HEK293T (cell line): ENCODE results near the gene LSM14B.

ENCODE experiments used
- CTCF ChIA-PET: fragments of 350-600 bp; formaldehyde crosslinking; extraction: SDS; loops from one replicate; lab custom pipeline; 2021; ENCODE audit warnings: antibody characterized with exemption, inconsistent platforms; lab: Yijun Ruan, JAX
- POLR2A ChIA-PET: fragments of 350-600 bp; formaldehyde crosslinking; extraction: SDS; loops from one replicate; lab custom pipeline; 2020; ENCODE audit warnings: antibody characterized with exemption, inconsistent platforms; lab: Yijun Ruan, JAX
- DNase-seq: peaks from one replicate; pipeline ENCODE4 v3.0.0; 2012; ENCODE audit warnings: mixed read lengths; ENCODE audit errors: extremely low spot score
- ARNT ChIP-seq: fragments of 450-650 bp; IDR thresholded peaks from 2 replicates; pipeline ENCODE4 v1.6.1; 2017; ENCODE audit warnings: mild to moderate bottlenecking
- BHLHE40 ChIP-seq: fragments of 450-650 bp; IDR thresholded peaks from 2 replicates; pipeline ENCODE4 v1.6.1; 2016; ENCODE audit warnings: mild to moderate bottlenecking, moderate library complexity, borderline replicate concordance
- CTBP1 ChIP-seq: fragments of 450-650 bp; IDR thresholded peaks from 2 replicates; pipeline ENCODE4 v1.6.1; 2016; ENCODE audit warnings: borderline replicate concordance
- FOXA1 ChIP-seq: fragments of 450-650 bp; IDR thresholded peaks from 2 replicates; pipeline ENCODE4 v1.6.1; 2016; ENCODE audit warnings: mild to moderate bottlenecking
- FOXK2 ChIP-seq: fragments of 450-650 bp; IDR thresholded peaks from 2 replicates; pipeline ENCODE4 v1.6.1; 2016; ENCODE audit warnings: mild to moderate bottlenecking
- FOXM1 ChIP-seq: fragments of 450-650 bp; IDR thresholded peaks from 2 replicates; pipeline ENCODE4 v1.6.1; 2017; ENCODE audit warnings: mild to moderate bottlenecking, borderline replicate concordance
- HDGF ChIP-seq: fragments of 450-650 bp; IDR thresholded peaks from 2 replicates; pipeline ENCODE4 v1.6.1; 2017; ENCODE audit warnings: antibody characterized with exemption, borderline replicate concordance
- L3MBTL2 ChIP-seq: fragments of 450-650 bp; conservative IDR thresholded peaks from 2 replicates; pipeline ENCODE4 v1.6.1; 2016; ENCODE audit warnings: mild to moderate bottlenecking
- LEF1 ChIP-seq: fragments of 450-650 bp; IDR thresholded peaks from 2 replicates; pipeline ENCODE4 v1.6.1; 2017; ENCODE audit warnings: mild to moderate bottlenecking, borderline replicate concordance
- NFRKB ChIP-seq: fragments of 450-650 bp; IDR thresholded peaks from 2 replicates; pipeline ENCODE4 v1.6.1; 2016; ENCODE audit warnings: mild to moderate bottlenecking, moderate library complexity
- PKNOX1 ChIP-seq: fragments of 450-650 bp; IDR thresholded peaks from 2 replicates; pipeline ENCODE4 v1.6.1; 2016
- SP1 ChIP-seq: fragments of 450-650 bp; IDR thresholded peaks from 2 replicates; pipeline ENCODE4 v1.6.1; 2017
- SUZ12 ChIP-seq: fragments of 450-650 bp; IDR thresholded peaks from 2 replicates; pipeline ENCODE4 v1.6.1; 2016; ENCODE audit warnings: mild to moderate bottlenecking
- TARDBP ChIP-seq: fragments of 450-650 bp; IDR thresholded peaks from 2 replicates; pipeline ENCODE4 v1.6.1; 2016
- ZNF384 ChIP-seq: fragments of 450-650 bp; IDR thresholded peaks from 2 replicates; pipeline ENCODE4 v1.6.1; 2016

LSM14B gene

GRCh38 chr20:62151835-62152364 is 29.6 kb downstream of the LSM14B start:
- ChIA-PET POLR2A (no interaction called here), CTCF (no interaction called here)
- TF ChIP-seq NFRKB = no peak
- no peak for TF ChIP-seq LEF1
- TF ChIP-seq FOXM1 = no peak
- TF ChIP-seq HDGF = no peak
- TF ChIP-seq FOXA1 = no peak
- TF ChIP-seq SP1 = no peak
- no peak for TF ChIP-seq ARNT
- no peak for TF ChIP-seq FOXK2
- TF ChIP-seq ZNF384 = no peak
- TF ChIP-seq CTBP1 = no peak
- TF ChIP-seq TARDBP = no peak
- no peak for TF ChIP-seq PKNOX1
- no peak for TF ChIP-seq SUZ12
- no peak for DNase-seq

GRCh38 chr20:62155428-62156253 is 33.4 kb downstream of the LSM14B start:
- POLR2A ChIA-PET = no interaction called here
- TF ChIP-seq L3MBTL2 (no peak), PKNOX1 (no peak), NFRKB (no peak), FOXM1 (no peak), HDGF (no peak)
- CTCF ChIA-PET = interaction anchor here (1.1 to 1.5 kb wide), 2 partner anchors 10 to 145 kb away, joined by 11 to 12 read pairs; no protein-coding TSS in a partner anchor
- DNase-seq = no peak

GRCh38 chr20:62156254-62156556 is 33.9 kb downstream of the LSM14B start:
- DNase-seq = no peak
- POLR2A ChIA-PET = interaction anchor here (1.0 kb wide), 1 partner anchor 15 kb away, joined by 3 read pairs; no protein-coding TSS in a partner anchor
- CTCF ChIA-PET = interaction anchor here (0.6 to 1.5 kb wide), 6 partner anchors 10 to 146 kb away, joined by 3 to 12 read pairs (median 4); no protein-coding TSS in a partner anchor
- TF ChIP-seq HDGF (no peak), SUZ12 (no peak), PKNOX1 (no peak)

GRCh38 chr20:62156592-62157386 is 34.5 kb downstream of the LSM14B start:
- ChIA-PET CTCF (interaction anchor here (0.6 to 1.5 kb wide), 6 partner anchors 9 to 146 kb away, joined by 3 to 12 read pairs (median 4); no protein-coding TSS in a partner anchor), POLR2A (interaction anchor here (1.0 kb wide), 1 partner anchor 15 kb away, joined by 3 read pairs; no protein-coding TSS in a partner anchor)
- DNase-seq = peak; percentile 84
- no peak for TF ChIP-seq SP1
- TF ChIP-seq FOXA1 = no peak
- TF ChIP-seq BHLHE40 = no peak
- TF ChIP-seq NFRKB = no peak

- TF ChIP-seq FOXA1 (no peak), ZNF384 (no peak), TARDBP (no peak), LEF1 (no peak), PKNOX1 (no peak), SUZ12 (no peak), CTBP1 (no peak), L3MBTL2 (no peak), BHLHE40 (no peak), FOXM1 (no peak), FOXK2 (no peak)
- ChIA-PET POLR2A (no interaction called here), CTCF (interaction anchor here (1.2 to 1.5 kb wide), 2 partner anchors 12 to 147 kb away, joined by 3 to 11 read pairs; no protein-coding TSS in a partner anchor)
- no peak for DNase-seq
Observed at GRCh38 chr20:62157387-62158087, 35.3 kb downstream of the LSM14B start.
